Measurements from ENCODE around the gene TRIM38. TPM values are rescaled to one million over a fixed set of nuclear protein-coding genes. Genes with fewer than 3 reads are reported as not detected.

The TRIM38 gene
- total RNA-seq, 1 experiment from 2014 or later, result 0.70 TPM

DNA sequence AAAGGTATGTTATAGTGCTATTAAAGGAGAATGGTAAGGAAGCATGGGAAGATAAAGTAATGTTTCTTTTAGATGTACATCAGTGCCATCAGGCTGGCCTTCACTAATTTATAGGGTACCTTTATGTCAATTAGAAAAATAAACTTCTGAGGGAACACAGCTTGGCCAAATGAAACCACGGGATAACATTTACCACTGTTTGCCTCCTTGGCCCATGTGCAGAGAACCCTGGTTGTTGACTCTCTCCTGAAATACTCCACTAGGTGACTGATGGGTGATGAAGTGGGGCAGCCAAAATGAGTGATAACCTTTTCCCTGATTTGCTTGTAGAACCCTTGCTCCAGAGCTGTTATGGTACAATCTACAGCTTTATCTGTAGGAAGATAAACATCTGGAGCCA lies 9.5 kb downstream of the TRIM38 start:
- intact Hi-C loops (cut with micrococcal nuclease; ENCODE audit: unreplicated experiment), result loop anchor here (2.0 kb wide), 1 partner anchor 21 kb away; no protein-coding TSS in a partner anchor
- no peak overlapping the region for H3K4me3 Mint-ChIP-seq (ENCODE audit: unreplicated experiment)
- Histone ChIP-seq H3K27me3 (replicated peaks; ENCODE audit: control insufficient read depth, insufficient read depth, low read length) (no peaks in the 10 kb centered on the region), H3K4me3 (ENCODE audit: low read depth, low read length) (no peak overlapping the region), H3K36me3 (ENCODE audit: control insufficient read depth, insufficient read depth, low read length) (no peaks in the 10 kb centered on the region), H3K9me3 (no peaks in the 10 kb centered on the region), H3K4me1 (peaks cover 42% of the 10 kb centered on the region)
- peak overlapping the region; percentile 84 for H3K27ac Mint-ChIP-seq (ENCODE audit: unreplicated experiment)
- TF ChIP-seq, protein P1, sequence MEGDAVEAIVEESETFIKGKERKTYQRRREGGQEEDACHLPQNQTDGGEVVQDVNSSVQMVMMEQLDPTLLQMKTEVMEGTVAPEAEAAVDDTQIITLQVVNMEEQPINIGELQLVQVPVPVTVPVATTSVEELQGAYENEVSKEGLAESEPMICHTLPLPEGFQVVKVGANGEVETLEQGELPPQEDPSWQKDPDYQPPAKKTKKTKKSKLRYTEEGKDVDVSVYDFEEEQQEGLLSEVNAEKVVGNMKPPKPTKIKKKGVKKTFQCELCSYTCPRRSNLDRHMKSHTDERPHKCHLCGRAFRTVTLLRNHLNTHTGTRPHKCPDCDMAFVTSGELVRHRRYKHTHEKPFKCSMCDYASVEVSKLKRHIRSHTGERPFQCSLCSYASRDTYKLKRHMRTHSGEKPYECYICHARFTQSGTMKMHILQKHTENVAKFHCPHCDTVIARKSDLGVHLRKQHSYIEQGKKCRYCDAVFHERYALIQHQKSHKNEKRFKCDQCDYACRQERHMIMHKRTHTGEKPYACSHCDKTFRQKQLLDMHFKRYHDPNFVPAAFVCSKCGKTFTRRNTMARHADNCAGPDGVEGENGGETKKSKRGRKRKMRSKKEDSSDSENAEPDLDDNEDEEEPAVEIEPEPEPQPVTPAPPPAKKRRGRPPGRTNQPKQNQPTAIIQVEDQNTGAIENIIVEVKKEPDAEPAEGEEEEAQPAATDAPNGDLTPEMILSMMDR (IDR thresholded peaks at IDR 0.05; ENCODE audit: insufficient read depth in 1 of 2, low read depth in 1 of 2, low read length in 1 of 2, severe bottlenecking in 1 of 2, unreplicated experiment in 1 of 2), result no peak
- H3K36me3 Mint-ChIP-seq (ENCODE audit: insufficient read depth, unreplicated experiment), result peaks cover 6% of the 10 kb centered on the region
- ChIA-PET CTCF (interaction anchor here (2.6 kb wide), 1 partner anchor 20 kb away, joined by 18 read pairs; no protein-coding TSS in a partner anchor), POLR2A (no interaction called here)
- H3K27me3 Mint-ChIP-seq (ENCODE audit: insufficient read depth, unreplicated experiment), result no peaks in the 10 kb centered on the region
- H3K4me1 Mint-ChIP-seq (ENCODE audit: low read depth, unreplicated experiment), result peaks cover 26% of the 10 kb centered on the region
- no peaks in the 10 kb centered on the region for H3K9me3 Mint-ChIP-seq (ENCODE audit: unreplicated experiment)
- BruUV-seq (replicated peaks), result no TSS peak
- DNase-seq, result no peak

GRCh38 chr6:25972902-25973301 lies 10.3 kb downstream of the TRIM38 start:
- Mint-ChIP-seq H3K36me3 (ENCODE audit: insufficient read depth, unreplicated experiment) (peaks cover 6% of the 10 kb centered on the region), H3K4me1 (ENCODE audit: low read depth, unreplicated experiment) (peaks cover 26% of the 10 kb centered on the region), H3K9me3 (ENCODE audit: unreplicated experiment) (no peaks in the 10 kb centered on the region), H3K27me3 (ENCODE audit: insufficient read depth, unreplicated experiment) (no peaks in the 10 kb centered on the region), H3K27ac (ENCODE audit: unreplicated experiment) (no peak overlapping the region), H3K4me3 (ENCODE audit: unreplicated experiment) (peak overlapping the region; percentile 40)
- Histone ChIP-seq H3K36me3 (ENCODE audit: control insufficient read depth, insufficient read depth, low read length) (no peaks in the 10 kb centered on the region), H3K27me3 (replicated peaks; ENCODE audit: control insufficient read depth, insufficient read depth, low read length) (no peaks in the 10 kb centered on the region), H3K4me1 (peaks cover 42% of the 10 kb centered on the region), H3K4me3 (ENCODE audit: low read depth, low read length) (no peak overlapping the region), H3K9me3 (no peaks in the 10 kb centered on the region)
- ChIA-PET POLR2A (interaction anchor here (1.0 to 1.5 kb wide), 2 partner anchors 48 to 49 kb away, joined by 4 to 5 read pairs; no protein-coding TSS in a partner anchor), CTCF (interaction anchor here (1.1 to 2.6 kb wide), 2 partner anchors 20 to 31 kb away, joined by 3 to 18 read pairs; no protein-coding TSS in a partner anchor)
- intact Hi-C loops (cut with micrococcal nuclease; ENCODE audit: unreplicated experiment), result loop anchor here (2.0 kb wide), 1 partner anchor 20 kb away; no protein-coding TSS in a partner anchor
- peak; percentile 46 to 55 for DNase-seq
- TF ChIP-seq, protein P1 (IDR thresholded peaks at IDR 0.05; ENCODE audit: insufficient read depth in 1 of 2, low read depth in 1 of 2, low read length in 1 of 2, severe bottlenecking in 1 of 2, unreplicated experiment in 1 of 2), result no peak
- no TSS peak for BruUV-seq (replicated peaks)

DNA sequence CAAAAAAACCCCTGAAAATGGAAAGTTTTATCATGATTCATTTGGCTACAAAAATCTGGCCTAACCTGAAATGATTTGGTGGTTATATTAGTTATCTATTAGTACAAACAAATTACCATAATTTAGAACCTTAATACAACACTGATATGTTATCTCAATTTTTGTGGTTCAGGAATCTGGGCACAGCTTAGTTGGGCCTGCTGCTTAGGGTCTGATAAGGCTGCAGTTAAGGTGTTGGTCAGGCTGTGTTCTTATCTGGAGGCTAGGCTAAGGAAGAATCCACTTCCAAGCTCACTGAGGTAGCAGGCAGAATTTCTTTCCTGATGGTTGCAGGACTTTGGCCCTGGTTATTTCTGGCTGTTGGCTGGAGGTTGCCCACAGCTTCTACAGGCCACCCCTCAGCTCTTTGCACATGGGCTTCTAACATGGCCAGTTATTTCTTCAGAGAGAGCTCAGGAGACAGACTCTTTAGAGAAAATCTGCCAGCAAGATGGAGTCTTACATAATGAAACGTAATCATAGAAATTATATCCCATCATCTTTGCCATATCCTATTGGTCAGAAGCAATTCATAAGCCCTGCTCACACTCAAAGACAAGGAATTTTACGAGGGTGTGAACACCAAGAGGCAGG lies 11.4 kb downstream of the TRIM38 start:
- ChIA-PET CTCF (interaction anchor here (0.7 to 2.6 kb wide), 3 partner anchors 19 to 32 kb away, joined by 3 to 18 read pairs (median 3); no protein-coding TSS in a partner anchor), POLR2A (interaction anchor here (1.0 to 1.5 kb wide), 2 partner anchors 47 to 48 kb away, joined by 4 to 5 read pairs; no protein-coding TSS in a partner anchor)
- no peaks in the 10 kb centered on the region for H3K27me3 ChIP-seq (replicated peaks; ENCODE audit: control insufficient read depth, insufficient read depth, low read length)
- no peaks in the 10 kb centered on the region for H3K36me3 ChIP-seq (ENCODE audit: control insufficient read depth, insufficient read depth, low read length)
- no peak overlapping the region for H3K4me3 Mint-ChIP-seq (ENCODE audit: unreplicated experiment)
- H3K27ac Mint-ChIP-seq (ENCODE audit: unreplicated experiment), result peak overlapping the region; percentile 50
- H3K4me1 Mint-ChIP-seq (ENCODE audit: low read depth, unreplicated experiment), result peaks cover 26% of the 10 kb centered on the region
- H3K27me3 Mint-ChIP-seq (ENCODE audit: insufficient read depth, unreplicated experiment), result no peaks in the 10 kb centered on the region
- TF ChIP-seq, protein P1 (IDR thresholded peaks at IDR 0.05; ENCODE audit: insufficient read depth in 1 of 2, low read depth in 1 of 2, low read length in 1 of 2, severe bottlenecking in 1 of 2, unreplicated experiment in 1 of 2), result no peak
- H3K9me3 ChIP-seq, result no peaks in the 10 kb centered on the region
- intact Hi-C loops (cut with micrococcal nuclease; ENCODE audit: unreplicated experiment), result loop anchor here (2.0 kb wide), 1 partner anchor 19 kb away; no protein-coding TSS in a partner anchor
- peaks cover 6% of the 10 kb centered on the region for H3K36me3 Mint-ChIP-seq (ENCODE audit: insufficient read depth, unreplicated experiment)
- DNase-seq, result peak; percentile 9 to 66
- peaks cover 42% of the 10 kb centered on the region for H3K4me1 ChIP-seq
- no peak overlapping the region for H3K4me3 ChIP-seq (ENCODE audit: low read depth, low read length)
- BruUV-seq (replicated peaks), result no TSS peak
- H3K9me3 Mint-ChIP-seq (ENCODE audit: unreplicated experiment), result no peaks in the 10 kb centered on the region
